ENCODE data around the gene PPT1.

Gene PPT1

DNA sequence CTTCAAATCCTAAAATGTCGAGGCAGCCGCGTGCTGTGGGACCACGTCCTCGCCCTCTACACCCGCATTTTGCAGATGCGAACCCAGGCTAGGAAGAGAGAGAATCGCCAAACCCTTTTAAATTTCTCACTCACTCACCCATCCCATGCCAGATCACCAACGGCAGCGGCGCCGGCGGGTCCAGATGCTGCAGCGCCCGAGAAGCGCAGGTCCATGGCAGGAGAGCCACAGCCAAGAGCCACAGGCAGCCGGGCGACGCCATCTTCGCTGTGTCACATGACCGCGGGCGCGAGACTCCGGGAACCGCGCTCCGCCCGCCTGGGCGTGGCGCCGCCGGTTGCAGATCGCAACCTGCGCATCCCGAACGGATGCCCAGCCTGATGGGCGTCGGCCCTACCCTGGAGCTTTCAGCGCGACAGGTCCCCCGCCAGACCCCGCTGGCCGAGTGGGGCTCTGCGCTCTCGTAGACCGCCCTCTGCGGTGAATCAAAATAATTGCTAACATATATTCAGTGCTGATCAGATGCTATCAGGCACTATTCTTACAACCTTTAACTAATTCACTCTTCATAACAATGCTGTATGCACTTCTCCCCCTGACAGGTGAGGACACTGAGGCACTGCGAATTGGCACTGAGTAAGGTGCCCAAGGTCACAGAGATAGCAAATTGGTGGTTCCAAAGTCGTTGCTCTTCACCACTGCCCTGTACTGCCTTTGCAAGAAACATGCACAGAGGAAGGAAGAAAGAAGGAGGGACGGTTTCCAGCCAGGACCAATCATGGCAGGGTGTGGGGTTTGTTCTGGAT lies at the start of gene PPT1:
Gene PPT1, minus strand, starts transcription at position 276 of the 806 bp plus-strand sequence. Its CDS starts 14 bp downstream, at position 262.
- H3K27ac ChIP-seq (ENCODE audit: low read depth, low read length): peak within 1 kb of the TSS; percentile 77

DNA sequence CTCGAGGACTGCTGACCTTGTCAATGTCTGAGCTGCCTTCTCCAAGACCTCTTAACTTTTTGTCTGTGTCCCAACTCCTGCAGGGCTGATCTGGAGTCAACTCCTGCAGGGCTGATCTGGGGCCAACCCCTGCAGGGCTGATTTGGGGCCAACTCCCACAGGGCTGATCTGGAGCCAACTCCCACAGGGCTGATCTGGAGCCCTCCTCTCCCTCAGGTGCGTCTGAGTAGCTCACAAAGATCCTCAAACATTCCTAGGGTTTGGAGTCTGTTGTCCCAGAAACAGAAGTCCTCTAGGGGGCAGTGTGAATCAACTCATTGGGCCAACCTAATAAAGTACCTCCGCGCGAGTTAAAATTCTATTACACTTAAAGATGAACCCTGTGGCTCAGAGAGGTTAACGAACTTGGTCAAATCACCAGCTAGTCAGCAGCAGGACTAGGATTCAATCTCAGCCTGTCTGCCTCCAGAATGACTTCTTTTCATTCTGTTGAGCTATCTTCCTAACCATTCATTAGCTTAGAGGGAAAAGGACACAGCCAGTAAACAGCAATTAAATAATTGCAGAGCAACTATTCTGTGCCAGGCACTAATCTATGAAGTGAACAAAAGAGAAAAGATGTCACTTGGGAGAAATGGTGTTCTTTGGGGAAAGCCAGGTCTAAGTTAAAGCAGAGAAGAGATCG lies 47.0 kb upstream of the PPT1 start:
- no peaks in the 10 kb centered on the region for H3K4me1 ChIP-seq (ENCODE audit: insufficient read depth, low read length)
- H3K4me3 ChIP-seq (ENCODE audit: low read depth in 1 of 2, low read length in 2 of 2): no peak overlapping the region
- no peaks in the 10 kb centered on the region for H3K27me3 ChIP-seq (ENCODE audit: control insufficient read depth in 1 of 2, insufficient read depth in 2 of 2, low read length in 2 of 2)
- H3K36me3 ChIP-seq (ENCODE audit: insufficient read depth, low read length): no peaks in the 10 kb centered on the region
- no peak overlapping the region for H3K27ac ChIP-seq (ENCODE audit: low read depth, low read length)
- H3K9ac ChIP-seq (ENCODE audit: low read length): no peak overlapping the region
- no peaks in the 10 kb centered on the region for H3K9me3 ChIP-seq (ENCODE audit: low read length)

More for the DNA sequence above, at the start of gene PPT1:
- peak within 1 kb of the TSS; percentile 20 for H3K9ac ChIP-seq (ENCODE audit: low read length)
- H3K27me3 ChIP-seq (ENCODE audit: control insufficient read depth in 1 of 2, insufficient read depth in 2 of 2, low read length in 2 of 2): no peaks in the 10 kb centered on the region
- peaks cover under 1% of the 10 kb centered on the region for H3K36me3 ChIP-seq (ENCODE audit: insufficient read depth, low read length)
- H3K4me1 ChIP-seq (ENCODE audit: insufficient read depth, low read length): peaks cover 15% of the 10 kb centered on the region
- peak within 1 kb of the TSS; percentile 72 to 81 for H3K4me3 ChIP-seq (ENCODE audit: low read depth in 1 of 2, low read length in 2 of 2)
- no peaks in the 10 kb centered on the region for H3K9me3 ChIP-seq (ENCODE audit: low read length)

DNA sequence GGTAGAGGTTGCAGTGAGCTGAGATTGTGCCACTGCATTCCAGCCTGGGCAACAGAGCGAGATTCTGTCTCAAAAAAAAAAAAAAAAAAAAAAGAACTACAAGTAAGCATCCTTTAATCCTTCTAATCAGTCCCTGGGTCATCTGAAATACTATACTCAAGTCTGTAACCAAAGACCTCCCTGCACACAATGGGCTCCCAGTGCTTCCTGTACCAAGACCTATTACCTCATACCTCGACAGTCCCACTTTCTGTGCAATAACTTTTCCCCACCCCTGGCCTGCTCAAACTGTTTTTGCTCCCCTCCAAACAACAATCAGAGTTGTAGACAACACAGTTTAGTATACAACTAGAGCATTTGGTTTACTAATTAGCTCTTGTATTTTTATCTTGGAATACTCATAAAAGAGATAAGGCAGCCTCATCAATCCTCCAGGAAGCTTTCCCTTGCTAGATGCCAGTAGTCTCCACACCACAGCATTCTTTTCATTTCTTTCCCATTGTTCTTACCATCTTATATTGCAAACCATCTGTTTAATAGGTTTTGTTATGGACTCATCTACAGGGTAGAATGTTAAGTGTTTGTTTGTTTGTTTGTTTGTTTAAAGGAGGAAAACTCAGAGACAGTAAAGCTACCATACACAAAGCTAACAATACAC lies 45.0 kb upstream of the PPT1 start:
- Histone ChIP-seq H3K9me3 (ENCODE audit: low read length) (no peaks in the 10 kb centered on the region), H3K27me3 (ENCODE audit: control insufficient read depth in 1 of 2, insufficient read depth in 2 of 2, low read length in 2 of 2) (no peaks in the 10 kb centered on the region), H3K36me3 (ENCODE audit: insufficient read depth, low read length) (no peaks in the 10 kb centered on the region), H3K27ac (ENCODE audit: low read depth, low read length) (no peak overlapping the region), H3K4me1 (ENCODE audit: insufficient read depth, low read length) (no peaks in the 10 kb centered on the region), H3K9ac (ENCODE audit: low read length) (no peak overlapping the region), H3K4me3 (ENCODE audit: low read depth in 1 of 2, low read length in 2 of 2) (no peak overlapping the region)

DNA sequence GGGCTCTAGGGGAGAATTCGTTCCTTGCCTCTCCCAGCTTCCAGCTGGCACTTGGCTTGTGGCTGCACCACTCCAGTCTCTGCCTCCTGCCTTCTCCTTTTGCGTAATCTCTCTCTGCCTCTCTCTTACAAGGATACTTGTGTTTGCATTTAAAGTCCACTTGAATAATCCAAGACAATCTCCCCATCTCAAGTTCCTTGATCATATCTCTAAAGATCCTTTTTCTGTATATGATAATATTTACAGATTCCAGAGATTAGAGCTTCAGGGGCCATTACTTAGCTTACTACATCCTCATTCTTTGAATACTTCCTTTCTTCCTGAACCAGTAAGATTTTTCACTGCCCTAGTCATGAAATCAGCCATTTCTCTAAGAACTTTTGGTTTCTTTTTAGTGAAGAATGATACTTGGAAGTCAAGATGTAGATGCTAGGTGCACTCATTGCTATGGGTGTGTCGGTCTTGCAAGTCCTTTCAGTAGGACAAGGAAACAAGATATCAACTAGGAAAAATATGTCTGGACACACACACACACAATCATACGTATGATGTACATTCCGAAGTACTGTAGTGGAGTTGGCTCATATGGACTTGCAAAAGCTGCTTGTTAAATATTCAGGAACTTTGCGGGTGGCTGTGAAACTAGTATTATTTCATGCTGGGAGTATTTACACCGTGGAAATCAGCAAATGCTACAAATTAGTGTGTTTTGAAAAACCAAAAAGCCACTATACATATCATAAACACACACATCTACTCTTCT lies 43.3 kb upstream of the PPT1 start:
- Histone ChIP-seq H3K9me3 (ENCODE audit: low read length) (no peaks in the 10 kb centered on the region), H3K27ac (ENCODE audit: low read depth, low read length) (no peak overlapping the region), H3K36me3 (ENCODE audit: insufficient read depth, low read length) (no peaks in the 10 kb centered on the region), H3K4me3 (ENCODE audit: low read depth in 1 of 2, low read length in 2 of 2) (no peak overlapping the region), H3K27me3 (ENCODE audit: control insufficient read depth in 1 of 2, insufficient read depth in 2 of 2, low read length in 2 of 2) (no peaks in the 10 kb centered on the region), H3K4me1 (ENCODE audit: insufficient read depth, low read length) (no peaks in the 10 kb centered on the region), H3K9ac (ENCODE audit: low read length) (no peak overlapping the region)

DNA sequence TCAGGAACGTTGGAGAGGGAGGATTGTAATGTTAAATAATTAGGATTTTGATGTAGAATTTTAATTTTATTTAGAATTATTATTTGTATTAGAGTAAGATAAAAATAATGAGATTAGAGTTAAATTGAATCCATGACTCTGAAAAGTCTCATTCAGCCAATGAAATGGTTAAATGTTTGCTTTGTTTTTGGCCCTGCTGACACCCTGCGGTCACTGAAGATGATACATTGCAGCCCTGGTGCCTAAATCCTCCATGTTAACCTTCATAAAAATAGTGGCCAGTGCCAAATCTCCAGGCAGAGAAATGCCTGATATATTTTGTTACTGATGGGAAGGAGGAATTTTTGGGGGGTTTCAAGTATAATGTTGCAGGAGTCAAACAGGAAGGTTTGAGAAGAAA lies 36.8 kb upstream of the PPT1 start:
- no peak overlapping the region for H3K9ac ChIP-seq (ENCODE audit: low read length)
- H3K9me3 ChIP-seq (ENCODE audit: low read length): no peaks in the 10 kb centered on the region
- no peaks in the 10 kb centered on the region for H3K36me3 ChIP-seq (ENCODE audit: insufficient read depth, low read length)
- H3K4me1 ChIP-seq (ENCODE audit: insufficient read depth, low read length): no peaks in the 10 kb centered on the region
- H3K27ac ChIP-seq (ENCODE audit: low read depth, low read length): no peak overlapping the region
- no peak overlapping the region for H3K4me3 ChIP-seq (ENCODE audit: low read depth in 1 of 2, low read length in 2 of 2)
- peaks cover 0 to 9% of the 10 kb centered on the region in 2 donors for H3K27me3 ChIP-seq (ENCODE audit: control insufficient read depth in 1 of 2, insufficient read depth in 2 of 2, low read length in 2 of 2)

DNA sequence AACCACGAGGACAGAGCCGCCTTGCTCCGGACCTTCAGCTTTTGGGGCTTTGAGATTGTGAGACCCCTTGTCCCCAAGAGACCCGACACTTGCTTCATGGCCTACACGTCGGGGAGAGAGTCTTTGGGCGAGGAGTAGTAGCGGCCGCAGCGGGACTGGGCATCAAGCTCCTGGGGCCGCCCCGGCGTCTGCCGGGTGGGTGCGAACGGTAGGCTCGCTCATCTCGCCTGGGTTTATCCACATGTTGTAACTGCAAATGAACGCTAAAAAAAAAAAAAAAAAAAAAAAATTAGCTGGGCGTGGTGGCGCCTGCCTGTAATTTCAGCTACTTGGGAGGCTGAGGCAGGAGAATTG lies 36.2 kb upstream of the PPT1 start:
- Histone ChIP-seq H3K4me1 (ENCODE audit: insufficient read depth, low read length) (no peaks in the 10 kb centered on the region), H3K9ac (ENCODE audit: low read length) (no peak overlapping the region), H3K4me3 (ENCODE audit: low read depth in 1 of 2, low read length in 2 of 2) (peak overlapping the region in 1 of 2 donors; percentile 20), H3K9me3 (ENCODE audit: low read length) (no peaks in the 10 kb centered on the region), H3K36me3 (ENCODE audit: insufficient read depth, low read length) (no peaks in the 10 kb centered on the region), H3K27me3 (ENCODE audit: control insufficient read depth in 1 of 2, insufficient read depth in 2 of 2, low read length in 2 of 2) (peaks cover 0 to 9% of the 10 kb centered on the region in 2 donors), H3K27ac (ENCODE audit: low read depth, low read length) (no peak overlapping the region)

DNA sequence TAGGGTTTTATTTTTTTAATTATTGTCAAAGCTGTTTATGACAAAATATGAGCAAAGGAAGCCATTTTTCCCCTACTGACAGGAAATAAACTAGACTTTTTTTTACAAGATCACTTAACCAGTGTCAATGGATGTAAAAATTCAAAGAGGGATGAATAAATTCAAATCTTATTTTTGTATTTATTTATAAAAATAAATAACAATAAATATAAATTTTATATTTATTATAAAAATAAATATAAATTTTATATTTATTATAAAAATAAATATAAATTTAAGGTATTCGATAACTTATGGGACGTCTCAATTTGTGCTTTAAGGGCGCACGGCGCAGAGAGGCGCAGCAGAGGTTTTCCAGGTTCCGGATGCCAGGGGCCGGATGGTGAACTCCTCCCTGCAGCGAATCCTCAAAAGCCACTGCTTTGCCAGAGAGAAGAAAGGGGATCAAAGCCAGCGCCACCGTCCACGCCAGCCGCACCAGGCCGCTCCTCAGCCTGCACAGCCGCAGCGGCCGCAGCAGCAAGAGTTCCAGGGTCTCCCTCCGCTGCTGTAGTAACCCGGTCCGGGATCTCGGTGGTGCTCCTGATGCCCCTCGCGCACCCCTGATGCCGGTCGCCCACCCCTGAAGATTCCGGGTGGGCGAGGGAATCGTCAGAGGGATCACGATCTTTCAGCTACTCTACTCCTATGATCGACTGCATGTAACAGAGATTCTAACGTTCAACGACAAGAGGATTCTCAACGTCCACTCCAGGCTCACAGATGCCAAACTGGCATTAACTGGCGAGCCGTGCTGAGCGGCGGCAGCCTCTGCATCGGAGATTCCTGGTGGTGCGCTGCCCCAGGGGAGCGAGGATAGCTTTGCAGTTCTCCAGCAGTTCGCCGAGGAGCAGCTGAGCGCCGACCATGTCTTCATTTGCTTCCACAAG lies 35.6 kb upstream of the PPT1 start:
- Histone ChIP-seq H3K4me3 (ENCODE audit: low read depth in 1 of 2, low read length in 2 of 2) (peak overlapping the region; percentile 20 to 41), H3K27ac (ENCODE audit: low read depth, low read length) (no peak overlapping the region), H3K9ac (ENCODE audit: low read length) (no peak overlapping the region), H3K4me1 (ENCODE audit: insufficient read depth, low read length) (no peaks in the 10 kb centered on the region), H3K36me3 (ENCODE audit: insufficient read depth, low read length) (no peaks in the 10 kb centered on the region), H3K27me3 (ENCODE audit: control insufficient read depth in 1 of 2, insufficient read depth in 2 of 2, low read length in 2 of 2) (peaks cover 0 to 9% of the 10 kb centered on the region in 2 donors), H3K9me3 (ENCODE audit: low read length) (no peaks in the 10 kb centered on the region)

DNA sequence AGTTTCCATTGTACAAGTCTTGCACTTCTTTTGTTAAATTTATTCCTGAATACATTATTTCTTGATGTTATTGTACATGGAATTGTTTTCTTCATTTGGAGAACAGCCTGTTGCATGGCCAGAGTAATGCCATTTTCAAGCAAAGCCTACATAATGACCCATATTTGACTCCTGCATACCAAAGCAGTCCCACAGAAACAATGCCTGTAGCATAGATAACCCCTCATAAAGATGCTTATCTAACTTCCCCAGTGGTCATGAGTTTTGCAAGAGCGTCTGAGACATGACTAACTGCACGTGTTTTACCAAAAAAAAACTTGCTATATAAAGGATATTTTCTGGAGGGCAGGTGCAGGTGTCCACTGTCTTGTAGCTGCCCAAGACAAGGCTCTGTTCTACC lies 33.8 kb upstream of the PPT1 start:
- Histone ChIP-seq H3K27ac (ENCODE audit: low read depth, low read length) (no peak overlapping the region), H3K27me3 (ENCODE audit: control insufficient read depth in 1 of 2, insufficient read depth in 2 of 2, low read length in 2 of 2) (peaks cover 0 to 9% of the 10 kb centered on the region in 2 donors), H3K9ac (ENCODE audit: low read length) (no peak overlapping the region), H3K9me3 (ENCODE audit: low read length) (no peaks in the 10 kb centered on the region), H3K4me1 (ENCODE audit: insufficient read depth, low read length) (no peaks in the 10 kb centered on the region), H3K36me3 (ENCODE audit: insufficient read depth, low read length) (no peaks in the 10 kb centered on the region), H3K4me3 (ENCODE audit: low read depth in 1 of 2, low read length in 2 of 2) (no peak overlapping the region)

DNA sequence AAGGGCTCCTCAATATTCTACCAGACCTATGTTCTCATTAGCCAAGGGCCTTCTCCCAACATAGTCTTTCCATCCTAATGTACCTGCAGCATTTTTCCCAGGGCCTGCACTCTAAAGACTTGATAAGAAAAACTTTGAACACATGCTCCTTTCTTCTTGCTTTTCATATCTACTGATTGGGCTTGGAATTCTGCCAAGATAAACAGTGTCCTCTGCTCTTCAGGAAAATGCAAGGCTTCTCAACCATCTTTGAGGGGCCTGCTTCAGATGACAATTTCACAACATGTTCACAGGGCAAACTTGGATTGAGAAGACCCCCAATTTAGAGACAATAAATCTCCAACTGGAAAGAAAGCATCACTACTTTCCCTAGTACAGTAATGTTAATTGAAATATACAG lies 25.8 kb upstream of the PPT1 start:
- H3K4me3 ChIP-seq (ENCODE audit: low read depth in 1 of 2, low read length in 2 of 2): no peak overlapping the region
- no peaks in the 10 kb centered on the region for H3K4me1 ChIP-seq (ENCODE audit: insufficient read depth, low read length)
- H3K36me3 ChIP-seq (ENCODE audit: insufficient read depth, low read length): no peaks in the 10 kb centered on the region
- H3K9ac ChIP-seq (ENCODE audit: low read length): no peak overlapping the region
- no peak overlapping the region for H3K27ac ChIP-seq (ENCODE audit: low read depth, low read length)
- no peaks in the 10 kb centered on the region for H3K27me3 ChIP-seq (ENCODE audit: control insufficient read depth in 1 of 2, insufficient read depth in 2 of 2, low read length in 2 of 2)
- no peaks in the 10 kb centered on the region for H3K9me3 ChIP-seq (ENCODE audit: low read length)

DNA sequence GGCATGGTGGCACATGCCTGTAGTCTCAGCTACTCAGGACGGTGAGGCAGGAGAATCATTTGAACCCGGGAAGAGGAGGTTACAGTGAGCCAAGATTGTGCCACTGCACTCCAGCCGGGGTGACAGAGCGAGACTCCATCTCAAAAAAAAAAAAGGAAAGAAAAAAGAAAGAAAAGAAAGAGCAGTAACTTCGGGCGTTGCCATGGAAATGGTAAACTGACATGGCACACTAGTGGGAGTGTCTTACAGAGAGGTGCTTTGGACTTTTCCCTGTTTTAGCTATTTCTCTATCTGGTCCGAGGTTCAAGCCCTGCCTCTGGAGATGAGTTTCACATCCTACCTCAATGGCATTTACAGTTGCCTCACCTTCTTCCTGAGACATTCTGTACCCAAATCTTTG lies 23.1 kb upstream of the PPT1 start:
- Histone ChIP-seq H3K4me1 (ENCODE audit: insufficient read depth, low read length) (no peaks in the 10 kb centered on the region), H3K27me3 (ENCODE audit: control insufficient read depth in 1 of 2, insufficient read depth in 2 of 2, low read length in 2 of 2) (no peaks in the 10 kb centered on the region), H3K9me3 (ENCODE audit: low read length) (no peaks in the 10 kb centered on the region), H3K4me3 (ENCODE audit: low read depth in 1 of 2, low read length in 2 of 2) (no peak overlapping the region), H3K27ac (ENCODE audit: low read depth, low read length) (no peak overlapping the region), H3K9ac (ENCODE audit: low read length) (no peak overlapping the region), H3K36me3 (ENCODE audit: insufficient read depth, low read length) (no peaks in the 10 kb centered on the region)
